ENCODE results near the gene PTPN21. TPM values are rescaled to one million over a fixed set of nuclear protein-coding genes. Genes with fewer than 3 reads are reported as not detected.

Gene PTPN21
- total RNA-seq (2014; rRNA removed; shearing (Covaris generic); ENCODE audit: low replicate concordance) = 1.5 and 4.2 TPM in 2 replicates

- Histone ChIP-seq H3K36me3 (no peaks in the 10 kb centered on the region), H3K9me3 (no peaks in the 10 kb centered on the region), H3K4me3 (peak within 1 kb of the TSS; percentile 63), H3K27me3 (no peaks in the 10 kb centered on the region)
- DNase-seq = peak; percentile 80
These were observed at the start of gene PTPN21 for GRCh38 chr14:88554457-88555286. Gene PTPN21, minus strand, starts transcription at chr14:88555007. Its CDS starts 4,590 bp downstream, at chr14:88550417.

- Histone ChIP-seq H3K27me3 (no peaks in the 10 kb centered on the region), H3K4me3 (no peak overlapping the region), H3K9me3 (no peaks in the 10 kb centered on the region), H3K36me3 (peaks cover 6% of the 10 kb centered on the region)
- DNase-seq = no peak
These were observed 49.4 kb upstream of the PTPN21 start for GRCh38 chr14:88604212-88604611.

GRCh38 chr14:88599761-88600439 lies 45.1 kb upstream of the PTPN21 start:
- Histone ChIP-seq H3K36me3 (peaks cover 11% of the 10 kb centered on the region), H3K27me3 (no peaks in the 10 kb centered on the region), H3K4me3 (no peak overlapping the region), H3K9me3 (no peaks in the 10 kb centered on the region)
- no peak for DNase-seq

GRCh38 chr14:88599326-88599725 lies 44.5 kb upstream of the PTPN21 start:
- Histone ChIP-seq H3K4me3 (no peak overlapping the region), H3K9me3 (no peaks in the 10 kb centered on the region), H3K36me3 (peaks cover 16% of the 10 kb centered on the region), H3K27me3 (no peaks in the 10 kb centered on the region)
- no peak for DNase-seq

GRCh38 chr14:88598097-88598675 lies 43.4 kb upstream of the PTPN21 start:
- H3K4me3 ChIP-seq = no peak overlapping the region
- DNase-seq = no peak
- no peaks in the 10 kb centered on the region for H3K27me3 ChIP-seq
- H3K9me3 ChIP-seq = no peaks in the 10 kb centered on the region
- H3K36me3 ChIP-seq = peaks cover 18% of the 10 kb centered on the region

GRCh38 chr14:88597601-88598000 lies 42.8 kb upstream of the PTPN21 start:
- Histone ChIP-seq H3K9me3 (no peaks in the 10 kb centered on the region), H3K27me3 (no peaks in the 10 kb centered on the region), H3K4me3 (no peak overlapping the region), H3K36me3 (peaks cover 18% of the 10 kb centered on the region)
- no peak for DNase-seq

GRCh38 chr14:88597038-88597437 lies 42.2 kb upstream of the PTPN21 start:
- Histone ChIP-seq H3K27me3 (no peaks in the 10 kb centered on the region), H3K9me3 (no peaks in the 10 kb centered on the region), H3K36me3 (peaks cover 18% of the 10 kb centered on the region), H3K4me3 (no peak overlapping the region)
- no peak for DNase-seq

- Histone ChIP-seq H3K9me3 (no peaks in the 10 kb centered on the region), H3K27me3 (no peaks in the 10 kb centered on the region), H3K36me3 (peaks cover 21% of the 10 kb centered on the region), H3K4me3 (no peak overlapping the region)
- DNase-seq = no peak
These were observed 37.2 kb upstream of the PTPN21 start for GRCh38 chr14:88592031-88592430.

- no peaks in the 10 kb centered on the region for H3K27me3 ChIP-seq
- H3K36me3 ChIP-seq = peaks cover 22% of the 10 kb centered on the region
- no peak overlapping the region for H3K4me3 ChIP-seq
- DNase-seq = no peak
- no peaks in the 10 kb centered on the region for H3K9me3 ChIP-seq
These were observed 35.4 kb upstream of the PTPN21 start for GRCh38 chr14:88590173-88590572.

- no peaks in the 10 kb centered on the region for H3K27me3 ChIP-seq
- H3K9me3 ChIP-seq = no peaks in the 10 kb centered on the region
- no peak overlapping the region for H3K4me3 ChIP-seq
- DNase-seq = no peak
- H3K36me3 ChIP-seq = peaks cover 21% of the 10 kb centered on the region
These were observed 33.3 kb upstream of the PTPN21 start for GRCh38 chr14:88588081-88588480.

- H3K9me3 ChIP-seq = no peaks in the 10 kb centered on the region
- no peak overlapping the region for H3K4me3 ChIP-seq
- no peaks in the 10 kb centered on the region for H3K27me3 ChIP-seq
- peaks cover 25% of the 10 kb centered on the region for H3K36me3 ChIP-seq
- no peak for DNase-seq
These were observed 29.6 kb upstream of the PTPN21 start for GRCh38 chr14:88584451-88584850.

GRCh38 chr14:88576222-88576621 lies 21.4 kb upstream of the PTPN21 start:
- Histone ChIP-seq H3K9me3 (no peaks in the 10 kb centered on the region), H3K27me3 (no peaks in the 10 kb centered on the region), H3K4me3 (no peak overlapping the region), H3K36me3 (peaks cover 35% of the 10 kb centered on the region)
- no peak for DNase-seq

GRCh38 chr14:88572117-88572516 lies 17.3 kb upstream of the PTPN21 start:
- Histone ChIP-seq H3K4me3 (no peak overlapping the region), H3K36me3 (peaks cover 44% of the 10 kb centered on the region), H3K27me3 (no peaks in the 10 kb centered on the region), H3K9me3 (no peaks in the 10 kb centered on the region)
- no peak for DNase-seq

- Histone ChIP-seq H3K9me3 (no peaks in the 10 kb centered on the region), H3K27me3 (no peaks in the 10 kb centered on the region), H3K4me3 (no peak overlapping the region), H3K36me3 (peaks cover 47% of the 10 kb centered on the region)
- DNase-seq = no peak
These were observed 13.4 kb upstream of the PTPN21 start for GRCh38 chr14:88568196-88568595.

GRCh38 chr14:88565427-88565826 lies 10.6 kb upstream of the PTPN21 start:
- Histone ChIP-seq H3K27me3 (no peaks in the 10 kb centered on the region), H3K36me3 (peaks cover 30% of the 10 kb centered on the region), H3K4me3 (no peak overlapping the region), H3K9me3 (no peaks in the 10 kb centered on the region)
- no peak for DNase-seq

- Histone ChIP-seq H3K27me3 (no peaks in the 10 kb centered on the region), H3K9me3 (no peaks in the 10 kb centered on the region), H3K36me3 (peaks cover 20% of the 10 kb centered on the region), H3K4me3 (peak overlapping the region; percentile 81)
- DNase-seq = no peak
These were observed 9.0 kb upstream of the PTPN21 start for GRCh38 chr14:88563845-88564244.
